ENCODE data around the gene LSM14A. TPM values are rescaled to one million over a fixed set of nuclear protein-coding genes. Genes with fewer than 3 reads are reported as not detected.
A peak's percentile ranks its signal among the peaks of the same experiment; 100 is the strongest.

Gene LSM14A
- total and polyA plus RNA-seq, 2 of the 13 experiments (the other 11 are each of a cell fraction or from before 2014, with no cell fraction given), result 77.0 to 83.6 TPM

GRCh38 chr19:34172661-34173192 lies 423 bp downstream of the LSM14A start (continued):
- TF ChIP-seq SNAPC4 (CRISPR knock-in tag; IDR thresholded peaks at IDR 0.05), result no peak
- TF ChIP-seq ZFP91 (CRISPR knock-in tag; IDR thresholded peaks at IDR 0.05; ENCODE audit: borderline replicate concordance), result peak; percentile 28; the same call in 1 of the 2 replicates
- TF ChIP-seq KDM2A (CRISPR knock-in tag; IDR thresholded peaks at IDR 0.05; ENCODE audit: borderline replicate concordance, low read depth), result no peak
- TF ChIP-seq ARNT2 (CRISPR knock-in tag; IDR thresholded peaks at IDR 0.05; ENCODE audit: low read depth), result no peak; the same call in 1 of the 2 replicates
- no peak for TF ChIP-seq ZNF780A (CRISPR knock-in tag; IDR thresholded peaks at IDR 0.05)
- TF ChIP-seq PBX3 (CRISPR knock-in tag; IDR thresholded peaks at IDR 0.05; ENCODE audit: borderline replicate concordance), result 0 out of 2 replicates have a peak, but pooled peaks have one; percentile 15
- no peak for TF ChIP-seq ZNF205 (CRISPR knock-in tag; IDR thresholded peaks at IDR 0.05)
- no peak for TF ChIP-seq ZFP62 (CRISPR knock-in tag; IDR thresholded peaks at IDR 0.05)
- no peak for TF ChIP-seq ATF7-NPFF (CRISPR knock-in tag; IDR thresholded peaks at IDR 0.05; ENCODE audit: low read depth)
- TF ChIP-seq FOXJ3 (CRISPR knock-in tag; IDR thresholded peaks at IDR 0.05; ENCODE audit: borderline replicate concordance), result no peak
- no peak for TF ChIP-seq ZNF260 (CRISPR knock-in tag; IDR thresholded peaks at IDR 0.05; ENCODE audit: borderline replicate concordance, low read depth)
- no peak for TF ChIP-seq NR3C1 (CRISPR knock-in tag; IDR thresholded peaks at IDR 0.05)
- no peak for TF ChIP-seq SPEN (CRISPR knock-in tag; IDR thresholded peaks at IDR 0.05; ENCODE audit: low read depth)
- TF ChIP-seq KLF9 (CRISPR knock-in tag; IDR thresholded peaks at IDR 0.05; ENCODE audit: low read depth), result no peak
- TF ChIP-seq ZNF530 (CRISPR knock-in tag; IDR thresholded peaks at IDR 0.05; ENCODE audit: low read depth), result no peak
- TF ChIP-seq MAX (IDR thresholded peaks at IDR 0.05), result no peak
- TF ChIP-seq NFIB (CRISPR knock-in tag; IDR thresholded peaks at IDR 0.05; ENCODE audit: borderline replicate concordance), result no peak
